Measurements from ENCODE around the gene ST3GAL3. TPM values are rescaled to one million over a fixed set of nuclear protein-coding genes. Genes with fewer than 3 reads are reported as not detected.

Gene ST3GAL3
- total RNA-seq, 1 donor from 2014 or later = 24.2 TPM

DNA sequence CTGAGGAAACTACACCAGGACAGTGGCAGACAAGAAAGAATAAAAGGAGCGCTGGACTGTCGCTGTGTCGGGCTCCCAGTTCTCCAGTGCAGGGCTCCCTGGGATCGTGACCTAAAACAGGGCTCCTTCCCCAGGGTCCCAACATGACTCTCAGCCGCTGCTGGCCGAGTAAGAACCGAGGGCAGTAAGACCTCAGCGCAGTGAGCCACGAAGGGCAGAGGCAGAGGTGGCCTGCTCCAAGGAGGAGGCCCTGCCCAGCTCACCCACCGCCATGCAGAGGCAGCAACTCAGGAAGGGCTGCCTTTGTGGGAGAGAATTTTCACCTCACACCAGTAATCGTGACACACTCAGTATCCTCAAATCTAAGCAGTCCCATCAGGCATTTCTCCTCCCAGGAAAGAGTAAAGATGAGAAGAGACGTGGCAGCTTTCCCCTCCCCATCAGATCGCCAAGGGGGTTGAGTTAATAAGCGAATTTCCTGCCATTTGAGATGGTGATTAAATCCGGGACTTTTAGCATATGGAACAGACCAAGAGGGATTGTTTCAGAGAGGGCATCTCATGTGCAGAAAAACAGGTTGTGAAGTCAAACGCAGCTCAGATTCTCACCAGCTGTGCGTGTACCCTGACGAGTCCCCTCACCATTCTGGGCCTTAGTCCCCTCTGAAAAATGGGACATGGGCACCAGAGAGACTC is 206.5 kb downstream of the ST3GAL3 start:
- intact Hi-C loops (cut with DNase I) = no loop called here
- ATAC-seq (ENCODE audit: poor library complexity) (no peak), DNase-seq (no peak)

GRCh38 chr1:43914576-43915525 is 207.5 kb downstream of the ST3GAL3 start:
- no peak for ATAC-seq (ENCODE audit: poor library complexity)
- intact Hi-C loops (cut with DNase I) = no loop called here
- no peak for DNase-seq

GRCh38 chr1:43919906-43920305 is 212.6 kb downstream of the ST3GAL3 start:
- no peak for DNase-seq
- ATAC-seq (ENCODE audit: poor library complexity) = no peak
- intact Hi-C loops (cut with DNase I) = no loop called here

DNA sequence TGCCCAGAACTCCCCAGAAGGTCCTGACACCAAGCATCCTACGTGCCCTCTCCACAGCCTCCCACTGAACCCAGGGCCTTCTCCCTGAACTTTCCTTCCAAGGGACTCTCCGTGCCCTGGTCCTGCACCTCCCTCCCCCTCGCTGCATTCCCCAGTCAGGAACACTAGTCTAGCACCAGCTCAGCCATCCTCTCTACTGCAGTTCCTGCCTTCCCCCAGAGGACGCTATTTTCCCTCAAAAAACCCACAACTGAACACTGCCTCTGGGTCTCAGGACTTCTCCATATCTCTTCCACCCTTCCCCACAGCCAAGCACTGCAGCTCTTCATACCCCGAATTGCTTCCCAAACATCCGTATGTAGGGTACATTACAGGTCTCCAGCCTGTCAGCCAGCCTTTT is 213.7 kb downstream of the ST3GAL3 start:
- intact Hi-C loops (cut with DNase I) = no loop called here
- DNase-seq = no peak
- no peak for ATAC-seq (ENCODE audit: poor library complexity)

- intact Hi-C loops (cut with DNase I) = no loop called here
- no peak for ATAC-seq (ENCODE audit: poor library complexity)
- DNase-seq = no peak
Measured at GRCh38 chr1:43924516-43924915, 217.2 kb downstream of the ST3GAL3 start.

DNA sequence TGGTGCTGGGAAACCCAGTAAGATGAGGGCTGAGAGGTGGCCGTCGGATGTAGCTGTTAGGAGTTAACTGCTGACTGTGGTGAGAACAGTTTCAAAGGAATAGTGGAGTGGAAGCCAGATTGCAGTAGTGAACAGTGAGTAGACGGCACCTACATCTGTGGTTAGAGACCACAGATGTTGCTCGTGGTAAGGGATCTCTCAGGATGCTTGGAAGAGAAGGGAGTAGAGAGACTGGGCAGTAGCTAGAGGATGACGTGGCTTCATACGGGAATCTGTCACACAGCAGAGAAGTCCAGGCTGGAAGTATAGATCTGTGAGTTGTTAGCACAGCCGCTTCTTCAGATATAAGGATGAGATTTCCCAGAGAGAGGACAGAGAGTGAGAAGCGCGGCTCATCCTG is 218.5 kb downstream of the ST3GAL3 start:
- ATAC-seq (ENCODE audit: poor library complexity) (no peak), DNase-seq (no peak)
- intact Hi-C loops (cut with DNase I) = no loop called here

GRCh38 chr1:43930168-43930948 is 223.0 kb downstream of the ST3GAL3 start:
- ATAC-seq (ENCODE audit: poor library complexity) = no peak
- intact Hi-C loops (cut with DNase I) = loop anchor here (10.0 kb wide), 1 partner anchor 406 kb away; no protein-coding TSS in a partner anchor

GRCh38 chr1:43930949-43931275 is 223.6 kb downstream of the ST3GAL3 start:
- intact Hi-C loops (cut with DNase I) = loop anchor here (10.0 kb wide), 1 partner anchor 406 kb away; no protein-coding TSS in a partner anchor
- ATAC-seq (ENCODE audit: poor library complexity) (no peak), DNase-seq (no peak)

More at GRCh38 chr1:43930168-43930948, 223.0 kb downstream of the ST3GAL3 start:
- no peak for DNase-seq

DNA sequence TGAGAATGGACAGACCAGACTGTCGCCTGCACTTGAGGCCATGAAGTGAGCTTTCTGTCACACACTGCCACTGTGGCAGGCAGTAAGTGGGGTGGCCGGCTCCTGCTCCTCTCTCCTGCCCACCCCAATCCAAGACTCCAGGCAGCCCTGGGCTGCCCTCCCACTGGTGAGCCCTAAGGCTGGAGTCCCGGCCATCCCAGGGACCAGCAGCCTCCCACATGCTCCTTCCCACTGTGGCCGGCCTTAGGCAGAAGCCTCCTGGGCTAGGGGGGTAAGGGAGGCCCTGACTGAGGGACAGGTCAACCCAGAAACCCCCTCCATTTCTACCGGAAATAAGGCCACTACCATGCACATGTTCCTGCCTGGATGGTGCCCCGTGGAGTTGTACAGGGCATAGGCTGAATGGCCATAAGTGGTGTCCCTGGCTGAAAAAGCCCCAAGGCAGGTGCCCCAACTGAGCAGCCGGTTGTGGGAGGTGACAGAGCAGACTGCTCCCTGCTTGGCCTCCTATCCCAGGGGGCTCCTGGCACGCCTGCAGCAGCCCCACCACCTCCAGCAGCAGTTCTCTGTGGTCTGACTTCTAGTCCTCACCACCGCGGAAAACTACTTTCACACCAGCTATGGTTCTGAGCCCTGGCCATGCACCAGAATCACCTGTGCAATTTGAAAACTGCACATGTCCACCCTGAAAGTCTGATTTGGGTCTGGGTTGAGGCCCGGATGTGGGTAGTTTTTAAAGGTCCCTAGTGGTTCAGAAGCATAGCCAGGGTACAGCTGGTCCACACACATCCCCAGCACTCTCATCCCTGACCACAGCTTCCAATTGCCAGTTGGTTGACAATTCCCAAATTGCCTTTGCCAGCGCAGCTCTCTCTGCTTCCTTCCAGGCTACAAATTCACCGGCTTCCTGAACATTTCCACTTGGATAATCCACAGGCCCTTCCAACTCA is 224.7 kb downstream of the ST3GAL3 start:
- DNase-seq = no peak
- intact Hi-C loops (cut with DNase I) = loop anchor here (10.0 kb wide), 1 partner anchor 407 kb away; no protein-coding TSS in a partner anchor
- ATAC-seq (ENCODE audit: poor library complexity) = no peak

- ATAC-seq (ENCODE audit: poor library complexity) (no peak), DNase-seq (no peak)
- intact Hi-C loops (cut with DNase I) = loop anchor here (10.0 kb wide), 1 partner anchor 408 kb away; no protein-coding TSS in a partner anchor
Measured at GRCh38 chr1:43932786-43933385, 225.6 kb downstream of the ST3GAL3 start.

DNA sequence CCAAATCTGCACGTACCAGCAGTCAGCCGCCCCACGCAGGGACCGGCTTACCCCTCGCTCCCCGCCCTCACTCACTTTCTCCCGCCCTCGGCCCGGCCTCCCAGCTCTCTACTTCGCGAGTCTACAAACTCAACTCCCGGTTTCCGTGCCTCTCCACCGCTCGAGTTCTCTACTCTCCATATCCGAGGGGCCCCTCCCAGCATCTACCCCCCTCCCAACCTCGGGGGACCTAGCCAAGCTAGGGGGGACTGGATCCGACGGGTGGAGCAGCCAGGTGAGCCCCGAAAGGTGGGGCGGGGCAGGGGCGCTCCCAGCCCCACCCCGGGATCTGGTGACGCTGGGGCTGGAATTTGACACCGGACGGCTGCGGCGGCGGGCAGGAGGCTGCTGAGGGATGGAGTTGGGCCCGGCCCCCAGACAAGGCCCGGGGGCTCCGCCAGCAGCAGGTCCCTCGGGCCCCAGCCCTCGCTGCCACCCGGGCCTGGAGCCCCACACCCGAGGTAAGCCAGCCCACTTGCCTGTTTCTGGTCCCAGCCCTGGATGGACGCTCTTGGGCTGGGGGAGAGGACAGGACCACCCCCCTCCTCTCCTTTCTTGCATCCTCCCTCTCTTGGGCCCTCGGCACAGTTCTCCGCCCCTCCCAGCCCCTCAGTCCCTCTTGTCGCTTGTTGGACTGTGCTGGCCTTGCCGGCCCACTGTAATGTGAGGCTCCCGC is 226.2 kb downstream of the ST3GAL3 start, which contains the start of gene ARTN:
TSS of gene ARTN (plus strand) at position 416 of the 715 bp plus-strand sequence. CDS start 1,856 bp downstream, outside the sequence.
- ATAC-seq (ENCODE audit: poor library complexity) = peak; percentile 14
- no peak for DNase-seq
- intact Hi-C loops (cut with DNase I) = loop anchor here (2.0 to 10.0 kb wide), 2 partner anchors 169 to 409 kb away; no protein-coding TSS in a partner anchor

GRCh38 chr1:43934101-43934985 is 227.0 kb downstream of the ST3GAL3 start:
- DNase-seq (peak; percentile 74), ATAC-seq (ENCODE audit: poor library complexity) (peak; percentile 62)
- intact Hi-C loops (cut with DNase I) = loop anchor here (2.0 to 10.0 kb wide), 2 partner anchors 170 to 410 kb away; no protein-coding TSS in a partner anchor

DNA sequence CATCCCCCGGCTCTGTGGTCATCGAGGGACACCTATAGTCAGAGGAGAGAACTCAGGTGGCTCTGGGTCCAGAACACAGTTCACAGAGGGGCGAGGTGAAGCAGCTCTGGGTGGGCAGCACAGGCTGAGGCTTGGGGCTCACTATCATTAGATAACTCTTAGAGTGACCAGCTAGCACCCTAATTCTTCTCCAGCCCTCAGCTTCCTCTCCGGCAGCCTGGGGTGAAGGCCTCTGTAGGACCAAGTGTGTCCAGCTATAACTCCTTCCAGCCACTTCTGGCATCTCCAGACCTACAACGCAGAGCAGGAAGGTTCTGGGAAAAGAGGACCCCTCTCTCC is 227.6 kb downstream of the ST3GAL3 start:
- no peak for DNase-seq

DNA sequence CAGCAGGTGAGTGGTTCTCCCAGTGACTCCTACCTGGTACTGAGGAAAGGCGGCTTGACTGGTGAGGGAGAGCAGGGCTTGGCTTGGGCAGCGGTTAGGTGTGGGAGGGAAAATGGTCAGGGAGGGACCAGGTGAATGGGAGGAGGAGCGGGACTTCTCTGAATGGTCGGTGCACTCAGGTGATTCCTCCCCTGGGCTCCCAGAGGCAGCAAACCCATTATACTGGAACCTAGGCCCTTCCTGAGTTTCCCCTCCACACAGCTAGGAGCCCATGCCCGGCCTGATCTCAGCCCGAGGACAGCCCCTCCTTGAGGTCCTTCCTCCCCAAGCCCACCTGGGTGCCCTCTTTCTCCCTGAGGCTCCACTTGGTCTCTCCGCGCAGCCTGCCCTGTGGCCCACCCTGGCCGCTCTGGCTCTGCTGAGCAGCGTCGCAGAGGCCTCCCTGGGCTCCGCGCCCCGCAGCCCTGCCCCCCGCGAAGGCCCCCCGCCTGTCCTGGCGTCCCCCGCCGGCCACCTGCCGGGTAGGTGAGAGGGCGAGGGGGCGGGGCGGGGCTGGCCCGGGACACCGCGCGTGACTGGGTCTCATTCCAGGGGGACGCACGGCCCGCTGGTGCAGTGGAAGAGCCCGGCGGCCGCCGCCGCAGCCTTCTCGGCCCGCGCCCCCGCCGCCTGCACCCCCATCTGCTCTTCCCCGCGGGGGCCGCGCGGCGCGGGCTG is 228.5 kb downstream of the ST3GAL3 start:
- ATAC-seq (ENCODE audit: poor library complexity) = no peak
- no peak for DNase-seq

More for the DNA sequence above, 227.6 kb downstream of the ST3GAL3 start:
- intact Hi-C loops (cut with DNase I) = loop anchor here (2.0 to 10.0 kb wide), 2 partner anchors 170 to 410 kb away; no protein-coding TSS in a partner anchor
- ATAC-seq (ENCODE audit: poor library complexity) = no peak

More for the DNA sequence above, 228.5 kb downstream of the ST3GAL3 start:
- intact Hi-C loops (cut with DNase I) = loop anchor here (2.0 to 10.0 kb wide), 2 partner anchors 171 to 411 kb away; no protein-coding TSS in a partner anchor
